WTC11 (cell line): ENCODE results near the gene SLC25A12.

Experiments used
- FOXP1 ChIP-seq: sonication (generic); formaldehyde crosslinking; IDR thresholded peaks from 2 replicates; pipeline ENCODE4 v1.8.0; 2022; ENCODE audit warnings: missing genetic modification reagents, mild to moderate bottlenecking, moderate library complexity, borderline replicate concordance
- NR1H2 ChIP-seq: sonication (generic); formaldehyde crosslinking; IDR thresholded peaks from 2 replicates; pipeline ENCODE4 v1.9.0; 2021; ENCODE audit warnings: mild to moderate bottlenecking, moderate library complexity, missing genetic modification reagents
- NR2C2 ChIP-seq: sonication (generic); formaldehyde crosslinking; IDR thresholded peaks from 2 replicates; pipeline ENCODE4 v1.8.0; 2022; ENCODE audit warnings: mild to moderate bottlenecking, missing genetic modification reagents
- TF ChIP-seq, protein P1 (sequence below): sonication (generic); formaldehyde crosslinking; IDR thresholded peaks from 2 replicates; pipeline ENCODE4 v1.8.1; 2023; ENCODE audit warnings: mild to moderate bottlenecking, missing genetic modification reagents, moderate library complexity
- TF ChIP-seq, protein P2 (sequence below): sonication (generic); formaldehyde crosslinking; IDR thresholded peaks from 2 replicates; pipeline ENCODE4 v1.8.1; 2022; ENCODE audit warnings: mild to moderate bottlenecking, missing genetic modification reagents, moderate library complexity, borderline replicate concordance
- TF ChIP-seq, protein P3 (sequence below): fragments of 200-600 bp; IDR thresholded peaks from 2 replicates; pipeline ENCODE4 v1.8.0; 2022; ENCODE audit warnings: antibody characterized with exemption

DNA sequence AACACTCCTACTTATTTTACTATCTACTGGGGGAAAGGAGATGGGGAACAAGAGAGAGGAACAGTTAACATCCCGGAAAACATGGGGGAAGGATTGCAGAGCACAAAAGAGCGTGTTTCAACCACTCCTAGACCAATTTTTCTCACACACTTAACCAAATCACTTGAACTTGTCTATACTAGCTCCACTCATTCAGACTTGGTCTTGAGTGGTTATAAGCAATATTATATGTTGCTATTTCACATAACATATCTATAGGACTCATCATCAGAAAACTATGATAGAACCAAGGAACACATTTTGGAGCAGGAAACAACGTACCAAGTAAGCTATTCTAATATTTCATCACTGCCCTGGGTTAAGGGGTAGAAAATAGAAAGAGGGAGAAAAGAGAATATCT, 31.5 kb downstream of the SLC25A12 start:
- TF ChIP-seq, protein P1, sequence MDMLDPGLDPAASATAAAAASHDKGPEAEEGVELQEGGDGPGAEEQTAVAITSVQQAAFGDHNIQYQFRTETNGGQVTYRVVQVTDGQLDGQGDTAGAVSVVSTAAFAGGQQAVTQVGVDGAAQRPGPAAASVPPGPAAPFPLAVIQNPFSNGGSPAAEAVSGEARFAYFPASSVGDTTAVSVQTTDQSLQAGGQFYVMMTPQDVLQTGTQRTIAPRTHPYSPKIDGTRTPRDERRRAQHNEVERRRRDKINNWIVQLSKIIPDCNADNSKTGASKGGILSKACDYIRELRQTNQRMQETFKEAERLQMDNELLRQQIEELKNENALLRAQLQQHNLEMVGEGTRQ (CRISPR knock-in tag), result no peak
- TF ChIP-seq, protein P2, sequence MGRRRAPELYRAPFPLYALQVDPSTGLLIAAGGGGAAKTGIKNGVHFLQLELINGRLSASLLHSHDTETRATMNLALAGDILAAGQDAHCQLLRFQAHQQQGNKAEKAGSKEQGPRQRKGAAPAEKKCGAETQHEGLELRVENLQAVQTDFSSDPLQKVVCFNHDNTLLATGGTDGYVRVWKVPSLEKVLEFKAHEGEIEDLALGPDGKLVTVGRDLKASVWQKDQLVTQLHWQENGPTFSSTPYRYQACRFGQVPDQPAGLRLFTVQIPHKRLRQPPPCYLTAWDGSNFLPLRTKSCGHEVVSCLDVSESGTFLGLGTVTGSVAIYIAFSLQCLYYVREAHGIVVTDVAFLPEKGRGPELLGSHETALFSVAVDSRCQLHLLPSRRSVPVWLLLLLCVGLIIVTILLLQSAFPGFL (CRISPR knock-in tag), result no peak
- TF ChIP-seq, protein P3, sequence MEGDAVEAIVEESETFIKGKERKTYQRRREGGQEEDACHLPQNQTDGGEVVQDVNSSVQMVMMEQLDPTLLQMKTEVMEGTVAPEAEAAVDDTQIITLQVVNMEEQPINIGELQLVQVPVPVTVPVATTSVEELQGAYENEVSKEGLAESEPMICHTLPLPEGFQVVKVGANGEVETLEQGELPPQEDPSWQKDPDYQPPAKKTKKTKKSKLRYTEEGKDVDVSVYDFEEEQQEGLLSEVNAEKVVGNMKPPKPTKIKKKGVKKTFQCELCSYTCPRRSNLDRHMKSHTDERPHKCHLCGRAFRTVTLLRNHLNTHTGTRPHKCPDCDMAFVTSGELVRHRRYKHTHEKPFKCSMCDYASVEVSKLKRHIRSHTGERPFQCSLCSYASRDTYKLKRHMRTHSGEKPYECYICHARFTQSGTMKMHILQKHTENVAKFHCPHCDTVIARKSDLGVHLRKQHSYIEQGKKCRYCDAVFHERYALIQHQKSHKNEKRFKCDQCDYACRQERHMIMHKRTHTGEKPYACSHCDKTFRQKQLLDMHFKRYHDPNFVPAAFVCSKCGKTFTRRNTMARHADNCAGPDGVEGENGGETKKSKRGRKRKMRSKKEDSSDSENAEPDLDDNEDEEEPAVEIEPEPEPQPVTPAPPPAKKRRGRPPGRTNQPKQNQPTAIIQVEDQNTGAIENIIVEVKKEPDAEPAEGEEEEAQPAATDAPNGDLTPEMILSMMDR, result no peak
- TF ChIP-seq FOXP1 (CRISPR knock-in tag) (no peak), NR1H2 (no peak), NR2C2 (CRISPR knock-in tag) (no peak)
